ENCODE results near the gene FBXW8. TPM values are rescaled to one million over a fixed set of nuclear protein-coding genes. Genes with fewer than 3 reads are reported as not detected.

The FBXW8 gene
- total and polyA plus RNA-seq, 12 donors, result 2.4 to 11.3 (median 7.4) TPM

GRCh38 chr12:116918464-116918863, 7.7 kb downstream of the FBXW8 start:
- Histone ChIP-seq H3K4me3 (no peak overlapping the region), H3K27ac (no peak overlapping the region), H3K9me3 (no peaks in the 10 kb centered on the region), H3K4me1 (peaks cover 0 to 28% (median 5%) of the 10 kb centered on the region in 9 donors), H3K36me3 (peaks cover 0 to 3% (median 0%) of the 10 kb centered on the region in 9 donors), H3K27me3 (no peaks in the 10 kb centered on the region)
- DNase-seq (no peak), ATAC-seq (no peak)
- intact Hi-C loops (cut with DNase I), result loop anchor here in 1 of 10 donors (10.0 kb wide), 1 partner anchor 184 kb away; the partner anchor contains the start of genes RNFT2 and SPRING1
- TF ChIP-seq CTCF (IDR thresholded peaks at IDR 0.05), result no peak
- 92 to 94% methylated on average over 2 of the region's 2 CpGs for WGBS, 2 donors

- 35 to 45% methylated on average over 4 of the region's 4 CpGs for WGBS, 2 donors
- Histone ChIP-seq H3K9me3 (no peaks in the 10 kb centered on the region), H3K27ac (no peak overlapping the region), H3K36me3 (no peaks in the 10 kb centered on the region), H3K4me1 (peaks cover 0 to 32% (median 5%) of the 10 kb centered on the region in 9 donors), H3K4me3 (no peak overlapping the region), H3K27me3 (no peaks in the 10 kb centered on the region)
- intact Hi-C loops (cut with DNase I), result loop anchor here in 1 of 10 donors (10.0 kb wide), 1 partner anchor 184 kb away; the partner anchor contains the start of genes RNFT2 and SPRING1
- no peak for DNase-seq
- ATAC-seq, result no peak
- no peak for TF ChIP-seq CTCF (IDR thresholded peaks at IDR 0.05)
These were observed 8.5 kb downstream of the FBXW8 start for GRCh38 chr12:116919247-116919661.

DNA sequence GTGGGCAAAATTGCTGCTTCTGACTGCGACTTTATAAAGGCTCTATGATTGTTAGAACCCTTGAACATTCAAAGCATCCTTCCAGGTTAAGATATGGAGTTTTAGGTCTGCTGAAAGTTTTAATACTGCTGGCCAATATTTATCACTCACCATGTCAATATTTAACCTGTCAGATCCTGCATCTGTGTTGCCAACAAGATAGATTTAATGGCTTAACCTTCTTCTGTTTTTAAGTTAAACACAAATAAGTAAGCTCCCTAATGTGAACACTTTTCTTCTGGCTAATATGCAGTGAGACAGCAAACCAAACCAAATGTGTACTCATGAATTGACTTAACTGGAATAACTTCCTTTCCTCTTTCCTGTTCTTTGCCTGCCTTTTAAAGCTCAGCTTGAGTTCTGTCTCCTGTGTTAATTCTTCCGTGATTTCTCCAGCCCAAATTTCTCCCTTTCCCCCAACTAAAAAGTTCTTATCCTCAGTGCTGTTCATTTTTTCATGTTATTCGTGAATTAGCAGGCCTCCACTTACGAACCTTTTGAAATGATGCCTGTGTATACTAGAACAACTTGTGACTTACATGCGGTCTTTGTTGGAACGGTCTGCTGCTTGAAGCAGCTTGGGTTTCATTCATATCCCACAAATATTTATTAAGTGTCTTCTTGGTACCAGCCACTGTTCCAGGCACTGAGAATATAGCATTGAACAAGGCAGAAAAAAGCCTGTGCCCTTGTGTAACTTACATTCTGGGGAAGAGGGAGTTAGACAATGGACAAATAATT, 9.1 kb downstream of the FBXW8 start:
- ATAC-seq (no peak), DNase-seq (no peak)
- H3K36me3 ChIP-seq, result no peaks in the 10 kb centered on the region
- TF ChIP-seq CTCF (IDR thresholded peaks at IDR 0.05), result no peak
- no peak overlapping the region for H3K27ac ChIP-seq
- H3K27me3 ChIP-seq, result no peaks in the 10 kb centered on the region
- no peak overlapping the region for H3K4me3 ChIP-seq
- no peaks in the 10 kb centered on the region for H3K9me3 ChIP-seq
- WGBS, 2 donors, result 82 to 85% methylated on average over 6 of the region's 6 CpGs
- intact Hi-C loops (cut with DNase I), result loop anchor here in 1 of 10 donors (10.0 kb wide), 1 partner anchor 185 kb away; the partner anchor contains the start of genes RNFT2 and SPRING1
- peaks cover 0 to 38% (median 5%) of the 10 kb centered on the region in 9 donors for H3K4me1 ChIP-seq

DNA sequence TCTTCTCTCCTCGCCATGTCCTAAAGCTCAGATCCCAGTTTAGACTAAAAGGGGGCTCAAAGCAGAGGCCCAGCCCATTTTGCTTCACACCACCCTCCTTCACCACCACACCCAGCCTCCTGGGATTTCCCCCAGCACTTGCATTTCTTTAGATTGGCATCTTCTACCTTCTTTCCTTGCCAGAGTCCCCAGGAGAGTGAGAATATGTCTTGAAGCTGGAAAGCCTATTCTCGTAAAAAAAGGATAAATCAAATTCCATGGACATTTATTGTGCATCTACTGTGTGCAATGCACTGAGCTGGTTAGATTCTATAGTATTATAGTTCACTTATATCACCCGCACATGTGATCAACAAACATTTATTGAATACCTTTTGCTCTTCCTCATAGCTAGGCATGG, 10.2 kb downstream of the FBXW8 start:
- Histone ChIP-seq H3K36me3 (no peaks in the 10 kb centered on the region), H3K9me3 (no peaks in the 10 kb centered on the region), H3K4me3 (no peak overlapping the region), H3K27me3 (no peaks in the 10 kb centered on the region), H3K27ac (no peak overlapping the region), H3K4me1 (peaks cover 0 to 46% (median 8%) of the 10 kb centered on the region in 9 donors)
- TF ChIP-seq CTCF (IDR thresholded peaks at IDR 0.05), result no peak
- ATAC-seq (no peak), DNase-seq (no peak)
- 89 to 90% methylated on average over 3 of the region's 3 CpGs for WGBS, 2 donors
- intact Hi-C loops (cut with DNase I), result no loop called here
